ENCODE results near the gene FAAP100. TPM values are rescaled to one million over a fixed set of nuclear protein-coding genes. Genes with fewer than 3 reads are reported as not detected.

The FAAP100 gene
- total RNA-seq, 4 donors from 2014 or later: 3.5 to 31.2 (median 17.3) TPM

DNA sequence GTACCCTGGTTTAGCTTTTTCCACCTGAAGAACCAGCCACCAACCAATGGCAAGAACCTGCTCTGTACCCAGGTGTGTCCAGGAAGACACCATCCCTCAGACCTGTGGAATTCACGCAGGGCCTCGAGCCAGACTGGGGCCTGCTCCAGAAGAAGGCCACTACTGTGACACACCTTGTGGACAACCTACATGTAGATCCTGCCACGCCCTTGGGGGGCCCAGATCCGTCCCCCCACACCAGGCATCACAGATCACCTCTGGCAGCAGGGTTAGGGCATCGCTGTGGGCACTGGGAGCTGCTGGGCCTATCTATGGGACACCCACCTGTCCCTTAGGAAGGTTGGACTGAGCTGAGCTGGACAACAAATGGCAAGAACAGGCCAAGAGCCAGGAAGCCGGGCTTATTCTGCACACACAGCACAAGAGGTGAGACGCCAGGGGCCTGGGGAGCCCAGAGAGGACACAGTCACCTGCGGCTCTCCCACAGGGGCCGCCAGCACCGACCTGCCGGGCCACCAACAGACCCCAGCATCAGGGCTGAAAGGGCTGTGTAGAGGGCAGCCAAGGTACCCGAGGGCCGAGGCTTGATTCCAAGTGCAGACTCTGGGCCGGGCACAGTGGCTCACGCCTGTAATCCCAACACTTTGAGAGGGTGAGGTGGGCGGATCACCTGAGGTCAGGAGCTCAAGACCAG is 7.7 kb downstream of the FAAP100 start:
- no peak overlapping the region for H3K27ac ChIP-seq
- DNase-seq: no peak
- intact Hi-C loops (cut with DNase I; ENCODE audit: low total_unique reads): no loop called here
- no peaks in the 10 kb centered on the region for H3K9me3 ChIP-seq
- TF ChIP-seq, protein P1, sequence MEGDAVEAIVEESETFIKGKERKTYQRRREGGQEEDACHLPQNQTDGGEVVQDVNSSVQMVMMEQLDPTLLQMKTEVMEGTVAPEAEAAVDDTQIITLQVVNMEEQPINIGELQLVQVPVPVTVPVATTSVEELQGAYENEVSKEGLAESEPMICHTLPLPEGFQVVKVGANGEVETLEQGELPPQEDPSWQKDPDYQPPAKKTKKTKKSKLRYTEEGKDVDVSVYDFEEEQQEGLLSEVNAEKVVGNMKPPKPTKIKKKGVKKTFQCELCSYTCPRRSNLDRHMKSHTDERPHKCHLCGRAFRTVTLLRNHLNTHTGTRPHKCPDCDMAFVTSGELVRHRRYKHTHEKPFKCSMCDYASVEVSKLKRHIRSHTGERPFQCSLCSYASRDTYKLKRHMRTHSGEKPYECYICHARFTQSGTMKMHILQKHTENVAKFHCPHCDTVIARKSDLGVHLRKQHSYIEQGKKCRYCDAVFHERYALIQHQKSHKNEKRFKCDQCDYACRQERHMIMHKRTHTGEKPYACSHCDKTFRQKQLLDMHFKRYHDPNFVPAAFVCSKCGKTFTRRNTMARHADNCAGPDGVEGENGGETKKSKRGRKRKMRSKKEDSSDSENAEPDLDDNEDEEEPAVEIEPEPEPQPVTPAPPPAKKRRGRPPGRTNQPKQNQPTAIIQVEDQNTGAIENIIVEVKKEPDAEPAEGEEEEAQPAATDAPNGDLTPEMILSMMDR (IDR thresholded peaks at IDR 0.05): no peak
- no peak for TF ChIP-seq POLR2A (IDR thresholded peaks at IDR 0.05)
- no peaks in the 10 kb centered on the region for H3K27me3 ChIP-seq
- no peak overlapping the region for H3K4me3 ChIP-seq
- no peaks in the 10 kb centered on the region for H3K4me1 ChIP-seq
- H3K36me3 ChIP-seq: no peaks in the 10 kb centered on the region

DNA sequence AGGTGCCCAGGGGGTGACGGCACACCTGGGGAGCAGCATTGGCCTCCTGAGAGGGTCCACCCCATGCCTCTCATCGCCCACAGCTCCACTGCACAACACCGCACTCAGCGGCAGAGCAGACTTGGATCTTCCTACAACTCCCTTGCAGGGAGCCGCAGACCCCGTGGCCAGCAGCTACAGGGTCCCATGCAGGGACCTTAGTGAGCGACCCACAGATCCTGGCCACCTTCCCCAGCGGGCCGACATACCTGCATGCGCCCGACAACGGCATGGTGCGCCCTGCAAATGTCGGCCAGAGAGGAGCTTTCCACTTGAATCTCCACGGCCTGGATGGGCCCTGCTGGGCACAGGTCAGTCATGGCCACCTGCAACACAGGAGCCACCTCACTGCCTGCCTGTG is 8.4 kb downstream of the FAAP100 start:
- Histone ChIP-seq H3K36me3 (no peaks in the 10 kb centered on the region), H3K27ac (no peak overlapping the region), H3K4me3 (no peak overlapping the region), H3K4me1 (no peaks in the 10 kb centered on the region), H3K27me3 (no peaks in the 10 kb centered on the region), H3K9me3 (no peaks in the 10 kb centered on the region)
- intact Hi-C loops (cut with DNase I; ENCODE audit: low total_unique reads): no loop called here
- DNase-seq: no peak
- TF ChIP-seq, protein P1 (IDR thresholded peaks at IDR 0.05): no peak

DNA sequence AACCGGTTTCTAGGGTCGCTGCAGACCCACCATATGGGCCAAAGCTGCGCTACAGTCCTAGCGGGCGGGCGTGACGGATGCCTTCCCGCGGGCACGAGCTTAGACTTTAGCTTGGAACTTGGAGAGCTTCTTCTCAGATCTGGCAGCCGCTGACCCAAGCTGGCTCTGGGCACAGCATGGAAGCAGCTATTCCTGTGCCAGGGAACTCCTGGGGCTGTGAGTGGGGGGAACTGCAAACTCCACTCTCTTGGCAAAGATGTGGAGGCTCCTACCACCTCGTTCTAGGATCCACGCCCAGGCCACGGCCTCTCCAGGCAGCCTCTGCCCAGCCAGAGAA is 8.8 kb downstream of the FAAP100 start:
- Histone ChIP-seq H3K9me3 (no peaks in the 10 kb centered on the region), H3K36me3 (no peaks in the 10 kb centered on the region), H3K4me3 (no peak overlapping the region), H3K27ac (no peak overlapping the region), H3K4me1 (no peaks in the 10 kb centered on the region), H3K27me3 (no peaks in the 10 kb centered on the region)
- DNase-seq: no peak
- no peak for TF ChIP-seq POLR2A (IDR thresholded peaks at IDR 0.05)
- TF ChIP-seq, protein P1 (IDR thresholded peaks at IDR 0.05): no peak
- intact Hi-C loops (cut with DNase I; ENCODE audit: low total_unique reads): no loop called here

DNA sequence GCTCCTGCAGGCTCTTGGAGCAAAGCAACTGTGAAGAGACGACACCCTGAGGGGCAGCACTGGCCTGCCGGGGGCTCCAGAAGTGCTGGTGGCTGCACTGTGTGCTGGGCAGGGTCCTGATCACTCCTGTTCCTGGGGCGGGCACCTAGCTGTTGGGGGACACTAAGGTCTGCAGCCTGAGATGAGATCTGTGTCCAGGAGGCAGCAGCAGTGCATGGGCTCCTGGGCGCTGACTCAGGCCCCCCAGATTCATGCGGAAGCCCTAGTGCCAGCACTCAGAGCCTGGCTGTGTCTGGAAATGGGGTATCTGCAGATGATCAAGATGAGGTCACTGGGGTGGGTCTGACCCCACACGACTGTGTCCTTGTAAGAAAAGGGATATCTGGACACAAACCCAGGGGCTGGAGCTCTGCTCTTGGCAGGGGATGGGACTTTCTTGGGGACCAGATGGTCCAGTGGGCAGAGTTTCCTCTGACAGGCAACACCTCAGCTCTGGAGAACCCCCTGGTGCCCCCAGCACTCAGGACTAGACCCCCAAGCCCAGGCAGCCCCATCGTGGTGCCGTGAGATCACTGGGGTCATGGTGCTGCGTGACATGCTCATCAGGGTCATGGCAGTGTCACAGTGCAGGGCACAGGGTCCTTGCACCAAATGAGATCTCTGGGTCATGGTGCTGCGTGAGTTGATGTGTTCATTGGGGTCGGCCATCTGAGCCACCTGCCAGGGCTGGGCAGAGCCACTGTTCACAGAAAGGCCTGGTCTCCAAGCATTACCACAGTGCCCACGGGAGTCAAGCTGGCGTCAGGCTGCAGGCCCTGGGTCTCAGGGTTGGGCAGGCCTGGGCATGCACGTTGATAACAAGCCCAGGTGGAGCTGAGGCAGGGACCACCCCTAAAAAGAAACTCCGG is 9.5 kb downstream of the FAAP100 start:
- no peaks in the 10 kb centered on the region for H3K36me3 ChIP-seq
- intact Hi-C loops (cut with DNase I; ENCODE audit: low total_unique reads): no loop called here

DNA sequence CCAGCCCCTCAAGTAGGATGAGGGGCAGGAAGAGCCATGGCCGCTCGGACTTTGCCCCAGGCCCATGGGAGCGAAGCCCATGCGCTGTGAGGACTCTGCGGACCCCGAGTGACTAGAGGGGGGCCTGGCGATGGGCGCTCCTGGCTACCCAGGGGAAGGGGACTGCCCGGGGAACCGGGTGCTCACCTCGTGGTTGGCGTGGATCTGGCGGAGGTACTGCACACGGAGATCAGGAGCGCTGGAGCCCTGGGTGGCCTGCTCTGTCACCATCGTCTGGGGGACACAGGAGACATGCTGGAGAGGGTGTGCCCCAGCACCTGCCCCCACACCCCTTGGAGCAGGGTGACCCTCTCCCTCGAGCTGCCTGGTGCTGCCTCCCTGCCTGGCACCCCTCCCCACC is 11.0 kb downstream of the FAAP100 start:
- intact Hi-C loops (cut with DNase I; ENCODE audit: low total_unique reads): no loop called here
- no peak overlapping the region for H3K27ac ChIP-seq
- H3K9me3 ChIP-seq: no peaks in the 10 kb centered on the region
- no peaks in the 10 kb centered on the region for H3K36me3 ChIP-seq
- DNase-seq: no peak
- H3K27me3 ChIP-seq: no peaks in the 10 kb centered on the region
- H3K4me1 ChIP-seq: no peaks in the 10 kb centered on the region
- TF ChIP-seq, protein P1 (IDR thresholded peaks at IDR 0.05): no peak
- no peak for TF ChIP-seq POLR2A (IDR thresholded peaks at IDR 0.05)
- no peak overlapping the region for H3K4me3 ChIP-seq

More for the DNA sequence above, 9.5 kb downstream of the FAAP100 start:
- Histone ChIP-seq H3K27me3 (no peaks in the 10 kb centered on the region), H3K4me3 (no peak overlapping the region), H3K9me3 (no peaks in the 10 kb centered on the region), H3K4me1 (no peaks in the 10 kb centered on the region), H3K27ac (no peak overlapping the region)
- no peak for DNase-seq
- TF ChIP-seq POLR2A (IDR thresholded peaks at IDR 0.05): no peak

Measured in uterus (tissue), 4 donors.